HL-60/S4 (cell line): Measurements from ENCODE around the gene DARS2.

Experiments
- in situ Hi-C: fragments of 300-500 bp; cut with MboI; formaldehyde crosslinking; loops from 2 replicates; pipeline ENCODE4 v1.14.3; 2022; ENCODE audit warnings: low sequenced_read_pairs

DARS2 gene

GRCh38 chr1:173884701-173885100 lies 60.2 kb downstream of the DARS2 start:
- in situ Hi-C loops, result no loop called here

GRCh38 chr1:173886746-173887611 lies 62.5 kb downstream of the DARS2 start:
- in situ Hi-C loops, result no loop called here

- in situ Hi-C loops, result no loop called here
Observed at GRCh38 chr1:173887627-173888026, 63.2 kb downstream of the DARS2 start.

- in situ Hi-C loops, result no loop called here
Observed at GRCh38 chr1:173888749-173889148, 64.3 kb downstream of the DARS2 start.

- in situ Hi-C loops, result no loop called here
Observed at GRCh38 chr1:173889885-173890284, 65.4 kb downstream of the DARS2 start.

GRCh38 chr1:173893611-173894010 lies 69.1 kb downstream of the DARS2 start:
- in situ Hi-C loops, result no loop called here

GRCh38 chr1:173894189-173894588 lies 69.7 kb downstream of the DARS2 start:
- in situ Hi-C loops, result no loop called here

GRCh38 chr1:173900427-173900826 lies 76.0 kb downstream of the DARS2 start:
- in situ Hi-C loops, result no loop called here

- in situ Hi-C loops, result no loop called here
Observed at GRCh38 chr1:173900992-173901391, 76.5 kb downstream of the DARS2 start.

GRCh38 chr1:173903827-173904531 lies 79.5 kb downstream of the DARS2 start:
- in situ Hi-C loops, result no loop called here
